GM19240 (cell line): ENCODE results near the gene EML1.
A peak's percentile ranks its signal among the peaks of the same experiment; 100 is the strongest.

Source experiments
- DNase-seq: peaks from one replicate; pipeline ENCODE4 v3.0.0; 2011; ENCODE audit warnings: low spot score; ENCODE audit not compliant: insufficient read length

The EML1 gene

DNA sequence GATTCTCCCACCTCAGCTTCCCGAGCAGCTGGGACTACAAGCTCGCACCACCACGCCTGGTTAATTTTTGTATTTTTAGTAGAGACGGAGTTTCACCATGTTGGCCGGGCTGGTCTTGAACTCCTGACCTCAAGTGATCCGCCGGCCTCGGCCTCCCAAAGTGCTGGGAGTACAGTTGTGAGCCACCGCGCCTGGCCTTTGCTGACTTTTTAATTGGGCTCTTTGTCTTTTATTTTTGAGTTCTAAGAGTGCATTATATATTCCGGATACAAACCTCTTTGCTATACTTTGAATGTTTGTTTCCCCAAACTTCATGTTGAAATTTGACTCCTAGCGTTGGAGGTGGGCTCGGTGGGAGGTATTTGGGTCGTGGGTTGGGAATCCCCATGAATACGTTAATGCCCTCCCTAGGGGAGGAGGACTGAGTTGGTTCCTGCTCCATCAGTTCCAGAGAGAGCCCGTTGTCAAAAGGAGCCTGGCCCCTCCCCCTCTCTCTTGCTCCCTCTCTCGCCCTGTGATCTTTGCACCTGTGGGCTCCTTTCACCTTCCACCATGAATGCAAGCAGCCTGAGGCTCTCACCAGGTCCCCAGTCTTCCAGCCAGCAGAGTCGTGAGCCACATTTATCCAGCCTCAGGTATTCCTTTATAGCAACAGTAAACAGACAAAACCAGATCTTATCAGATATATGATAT lies 168.8 kb downstream of the EML1 start:
- DNase-seq: no peak

DNA sequence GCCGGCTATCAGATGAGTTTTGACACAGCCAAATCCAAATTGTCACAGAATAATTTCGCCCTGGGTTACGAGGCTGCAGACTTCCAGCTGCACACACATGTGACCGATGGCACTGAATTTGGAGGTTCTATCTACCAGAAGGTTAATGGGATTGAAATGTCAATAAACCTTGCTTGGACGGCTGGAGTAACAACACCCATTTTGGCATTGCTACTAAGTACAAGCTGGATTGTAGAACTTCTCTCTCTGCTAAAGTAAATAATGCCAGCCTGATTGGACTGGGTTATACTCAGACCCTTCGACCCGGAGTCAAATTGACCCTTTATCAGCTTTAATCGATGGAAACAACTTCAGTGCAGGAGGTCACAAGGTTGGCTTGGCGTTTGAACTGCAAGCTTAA lies 171.8 kb downstream of the EML1 start:
- DNase-seq: no peak

DNA sequence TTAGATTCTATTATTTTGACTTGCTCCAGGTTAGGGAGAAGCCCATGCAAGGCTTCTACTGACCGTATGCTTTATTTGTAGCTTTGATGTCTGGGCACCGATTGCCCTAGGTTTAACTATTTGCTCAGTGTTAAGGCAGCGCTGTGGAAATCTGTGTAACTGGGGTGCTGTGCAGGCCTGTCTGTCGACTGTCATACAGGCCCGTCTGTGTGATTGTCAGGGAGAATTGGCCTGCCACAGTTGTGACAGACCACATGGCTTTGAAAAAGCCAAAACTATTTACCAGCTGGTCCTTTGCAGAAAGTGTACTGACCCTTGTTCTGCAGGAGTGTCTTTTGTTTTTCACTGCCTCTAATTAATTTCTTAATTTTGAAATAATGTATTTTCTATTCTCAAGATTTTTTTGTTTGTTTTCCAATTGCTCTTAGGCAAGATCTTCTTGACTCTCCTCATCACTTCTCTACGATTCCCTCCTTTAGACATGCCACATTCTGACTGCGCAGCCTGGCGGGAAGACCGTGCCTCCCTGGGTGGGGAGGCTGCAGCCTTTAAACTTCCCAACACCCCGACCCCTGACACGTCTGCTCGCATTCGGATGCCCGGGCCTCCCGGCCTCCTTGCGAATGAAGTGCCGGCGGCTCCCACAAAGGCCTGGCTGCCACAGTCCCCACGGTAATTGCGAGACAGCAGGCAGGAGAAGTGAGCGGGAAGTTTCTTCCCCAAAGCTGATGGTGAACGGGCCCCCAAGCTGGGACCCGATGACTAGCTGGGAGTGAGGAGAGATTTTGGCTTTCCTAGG lies 173.0 kb downstream of the EML1 start:
- DNase-seq: no peak

DNA sequence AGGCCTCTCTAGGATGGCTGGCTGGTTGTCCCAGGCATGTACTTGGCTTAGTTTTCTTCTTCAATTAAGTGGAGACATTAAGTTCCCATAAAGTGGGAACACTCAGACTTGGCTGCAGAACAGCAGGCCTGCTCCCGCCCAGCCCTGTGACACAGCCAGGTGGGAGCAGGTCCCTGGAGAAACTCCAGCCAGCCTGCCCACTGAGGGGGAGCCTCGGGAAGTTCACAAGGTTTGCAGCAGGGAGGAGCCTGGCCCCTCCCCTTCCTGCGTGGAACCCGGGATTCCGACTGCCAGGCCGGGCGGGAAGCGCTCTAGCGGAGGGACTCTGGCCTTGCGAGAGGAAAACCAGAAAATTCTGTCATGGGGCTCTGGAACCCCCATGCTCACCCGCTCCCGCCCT lies 173.7 kb downstream of the EML1 start:
- no peak for DNase-seq

DNA sequence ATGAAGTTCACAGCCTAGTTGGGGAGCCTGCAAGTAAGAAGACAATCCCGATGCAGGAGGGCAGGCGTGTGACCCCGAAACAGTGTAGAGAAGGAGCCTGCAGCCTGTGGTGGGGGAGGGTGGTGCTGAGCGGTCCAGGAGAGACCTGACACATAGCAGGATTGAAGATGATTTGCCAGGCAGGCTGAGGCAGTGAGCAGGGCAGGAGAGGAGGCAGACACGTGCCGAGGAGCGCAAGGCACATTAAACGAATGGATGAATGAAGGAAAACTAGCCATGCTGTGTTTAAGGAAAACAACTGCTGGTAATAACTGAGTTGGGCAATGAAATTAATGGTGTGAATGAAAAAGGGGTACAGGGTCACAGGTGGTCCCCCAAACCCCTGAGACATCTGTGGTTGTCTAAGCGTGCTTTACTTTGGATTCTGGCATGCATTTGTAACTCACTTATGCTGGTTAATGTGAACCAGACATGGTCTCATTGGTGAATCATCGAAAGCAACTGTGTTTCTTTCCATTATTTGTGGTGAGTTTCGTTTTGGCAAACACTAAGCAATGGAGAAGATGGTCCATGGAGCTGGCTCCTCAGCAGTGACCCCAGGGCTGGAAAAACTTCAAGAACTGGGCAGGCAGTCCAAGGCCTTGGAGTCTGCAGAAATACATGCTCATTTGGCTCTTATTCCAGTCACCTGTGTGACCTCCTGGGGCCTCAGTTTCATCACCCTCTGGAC lies 175.1 kb downstream of the EML1 start:
- DNase-seq: no peak

DNA sequence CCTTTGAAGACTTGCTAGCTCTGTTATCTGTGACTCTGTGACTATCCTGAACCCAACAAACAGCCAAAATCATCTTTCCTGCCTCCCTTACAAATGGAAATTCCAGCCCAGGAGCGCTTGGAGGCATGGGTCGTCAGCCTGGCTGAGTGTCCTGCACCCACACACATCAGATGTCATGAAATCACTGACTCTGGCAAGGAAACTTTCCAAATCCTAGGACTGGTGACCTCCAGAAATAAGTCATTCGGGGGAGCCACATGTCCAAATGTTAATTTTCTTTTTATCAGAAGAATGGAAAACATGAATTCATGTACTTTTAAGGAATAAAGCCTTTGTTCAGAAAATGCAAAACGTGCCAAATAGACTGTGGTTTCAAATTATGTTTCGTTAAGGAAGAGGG lies 175.7 kb downstream of the EML1 start:
- DNase-seq: no peak

DNA sequence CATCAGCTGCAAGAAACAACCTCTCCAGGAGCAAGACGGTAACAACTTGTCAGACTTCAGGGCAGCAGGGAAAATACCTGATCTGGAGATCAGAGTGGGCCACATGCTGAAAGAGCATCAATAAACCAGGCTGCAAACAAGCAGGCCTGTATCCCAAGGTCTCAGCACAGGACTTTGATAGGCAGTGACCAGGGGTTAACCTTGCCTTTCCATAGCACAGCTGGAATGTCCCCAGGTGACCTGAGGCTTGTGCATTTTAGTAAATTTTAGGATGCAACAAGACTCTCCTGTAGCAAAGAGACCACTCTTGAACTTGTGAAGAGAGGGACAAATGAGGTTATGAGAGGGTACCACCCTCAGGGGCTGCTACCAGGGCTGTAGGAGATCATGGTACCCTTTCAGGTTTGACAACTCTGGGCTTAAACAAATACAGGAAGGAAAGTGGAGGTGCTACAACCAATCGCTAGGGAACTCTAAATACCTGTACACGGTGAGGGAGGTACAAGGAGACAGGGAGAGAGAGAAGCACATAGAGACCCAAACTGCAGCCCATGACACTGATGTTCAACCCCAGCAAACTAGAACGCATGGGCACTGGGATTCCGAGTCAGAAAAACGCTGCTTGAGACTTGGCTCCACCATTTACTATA lies 176.6 kb downstream of the EML1 start:
- no peak for DNase-seq

DNA sequence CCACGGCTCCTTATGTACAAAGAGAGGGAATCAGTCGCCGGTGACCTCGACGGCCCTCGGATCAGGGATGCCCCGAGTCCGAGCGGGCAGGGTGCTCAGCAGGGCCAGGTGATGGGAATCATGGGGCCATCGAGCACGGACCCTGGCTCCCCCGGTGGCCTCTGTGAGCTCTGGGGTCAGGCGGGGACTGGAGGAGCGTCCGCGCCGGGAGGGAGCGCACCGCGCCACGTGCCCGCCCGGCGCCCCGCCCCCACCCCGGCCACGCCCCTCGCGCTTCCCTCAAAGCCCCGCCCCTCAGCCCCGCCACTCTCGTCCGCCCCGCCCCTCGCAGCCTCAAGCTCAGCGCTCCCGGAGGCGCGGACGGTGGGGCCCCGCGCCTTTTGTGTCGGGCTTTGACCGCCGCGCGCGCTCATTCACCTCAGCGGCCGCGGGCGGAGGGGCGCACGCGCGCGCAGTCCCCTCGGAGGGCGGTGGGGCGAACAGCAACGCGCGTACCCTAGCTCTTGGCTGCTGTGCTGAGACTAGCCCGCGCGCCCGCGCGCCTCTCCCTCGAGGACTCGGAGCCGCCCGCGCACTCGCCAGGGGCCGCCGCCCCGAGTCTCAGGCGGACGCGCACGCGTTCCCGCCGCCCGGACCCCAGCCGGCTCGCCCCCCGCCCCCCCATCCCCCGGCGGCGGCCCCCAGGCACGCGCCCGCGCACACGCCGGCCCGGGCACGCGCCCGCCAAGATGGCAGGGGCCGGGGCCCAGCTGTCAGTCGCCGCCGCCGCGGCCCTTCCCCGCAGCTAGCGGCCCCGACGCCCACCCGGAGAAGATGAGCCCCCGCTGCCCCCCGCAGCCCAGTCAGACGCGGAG lies 178.1 kb downstream of the EML1 start:
- DNase-seq: peak; percentile 63

DNA sequence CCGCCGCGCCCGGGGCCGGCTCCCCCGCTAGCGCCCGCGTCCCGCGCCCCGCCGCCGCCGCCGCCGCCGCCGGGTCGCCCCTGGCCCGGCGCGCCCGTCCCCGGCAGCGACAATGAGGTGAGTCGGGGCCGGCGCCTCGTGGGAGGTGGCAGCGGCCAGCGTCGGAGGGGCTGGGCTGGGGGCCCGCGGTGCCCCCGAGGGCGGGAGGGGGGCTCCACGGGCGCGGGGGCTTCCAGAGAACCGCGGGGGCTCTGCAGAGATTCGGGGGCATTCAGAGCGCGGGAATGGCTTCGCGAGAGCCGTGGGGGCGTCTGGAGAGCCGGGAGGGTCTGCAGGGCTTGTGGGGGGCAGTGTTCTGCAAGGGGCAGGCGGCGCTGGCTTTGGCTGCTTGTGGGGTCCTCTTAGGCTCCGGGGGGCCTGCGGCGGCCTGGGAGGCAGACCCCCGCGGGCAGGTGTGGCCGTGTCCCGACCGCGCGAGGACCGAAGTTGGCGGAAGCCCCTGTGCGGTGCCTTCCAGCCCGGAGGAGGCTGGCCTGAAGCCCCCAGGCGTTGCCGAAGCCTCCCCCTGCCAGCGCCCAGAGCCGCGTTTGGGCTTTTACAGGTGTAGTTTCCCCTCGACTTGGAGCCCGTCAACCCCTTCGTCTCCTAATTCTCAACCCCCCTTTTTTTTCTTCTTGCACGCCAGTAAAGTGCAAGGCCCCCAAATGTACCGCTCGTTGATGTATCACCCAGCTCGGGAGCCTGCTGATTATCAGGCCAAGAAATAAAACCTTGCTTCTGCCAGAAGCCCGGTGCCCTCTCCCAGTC lies 178.9 kb downstream of the EML1 start:
- no peak for DNase-seq

DNA sequence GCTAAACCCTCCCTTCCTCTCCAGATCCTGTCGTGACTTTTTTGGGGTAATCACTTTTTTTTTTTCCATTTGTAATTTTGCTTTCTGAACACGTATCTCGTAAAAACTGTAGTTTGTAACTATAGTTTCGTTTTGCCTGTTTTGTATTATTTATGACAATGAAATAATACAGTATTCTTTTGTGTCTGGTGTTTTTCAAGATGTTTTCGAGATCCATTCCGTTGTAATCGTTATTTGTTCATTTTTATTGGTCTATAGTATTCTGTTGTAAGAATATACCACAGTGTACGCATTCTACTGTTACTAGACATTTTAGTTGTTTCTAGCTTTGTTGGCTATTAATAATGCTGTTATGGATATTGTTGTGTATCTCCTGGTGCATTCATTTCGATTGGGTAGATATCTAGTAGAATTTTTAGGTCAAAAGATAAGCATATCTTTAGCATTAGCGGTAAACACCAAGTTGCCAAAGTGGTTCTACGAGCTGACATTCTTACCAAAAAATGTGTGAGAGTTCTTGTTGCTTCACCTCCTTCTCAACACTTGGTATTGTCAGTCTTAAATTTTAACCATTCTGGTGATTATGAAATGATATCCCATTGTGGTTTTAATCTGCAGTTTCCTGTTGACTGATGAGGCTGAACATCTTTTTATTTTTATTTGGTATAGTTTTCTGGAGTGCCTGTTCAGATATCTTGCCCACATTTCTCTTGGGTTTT lies 179.7 kb downstream of the EML1 start:
- no peak for DNase-seq

DNA sequence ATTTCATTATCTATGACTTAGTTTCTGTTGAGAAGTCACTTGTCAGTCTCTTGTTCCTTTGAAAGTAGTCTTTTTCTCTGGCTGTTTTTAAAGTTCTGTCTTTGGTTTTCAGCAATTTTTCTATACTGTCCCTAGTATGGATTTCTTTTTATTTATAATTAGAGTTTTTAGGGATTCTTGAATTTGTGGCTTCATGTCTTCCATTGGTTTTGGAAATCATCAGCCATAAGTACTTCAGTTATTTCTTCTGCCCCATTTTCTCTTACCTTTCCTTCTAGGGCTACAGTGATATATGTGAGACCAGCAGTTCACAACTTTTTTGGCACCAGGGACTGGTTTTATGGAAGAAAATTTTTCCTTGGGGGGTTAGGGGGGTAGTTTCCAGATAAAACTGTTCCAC lies 182.0 kb downstream of the EML1 start:
- DNase-seq: no peak

DNA sequence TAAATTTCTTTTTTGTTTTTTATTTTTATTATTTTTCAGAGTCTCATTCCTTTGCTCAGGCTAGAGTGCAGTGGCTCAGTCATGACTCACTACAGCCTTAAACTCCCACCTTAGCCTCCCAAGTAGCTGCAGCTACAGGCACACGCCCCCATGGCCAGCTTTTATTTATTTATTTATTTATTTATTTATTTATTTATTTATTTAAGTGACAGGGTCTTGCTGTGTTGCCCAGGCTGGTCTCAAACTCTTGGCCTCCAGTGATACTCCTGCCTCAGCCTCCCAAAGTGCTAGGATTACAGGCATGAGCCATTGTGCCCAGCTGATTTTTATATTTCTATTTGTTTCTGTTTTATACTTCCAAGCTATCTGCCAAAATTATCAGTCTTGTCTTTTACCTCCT lies 182.8 kb downstream of the EML1 start:
- DNase-seq: no peak

DNA sequence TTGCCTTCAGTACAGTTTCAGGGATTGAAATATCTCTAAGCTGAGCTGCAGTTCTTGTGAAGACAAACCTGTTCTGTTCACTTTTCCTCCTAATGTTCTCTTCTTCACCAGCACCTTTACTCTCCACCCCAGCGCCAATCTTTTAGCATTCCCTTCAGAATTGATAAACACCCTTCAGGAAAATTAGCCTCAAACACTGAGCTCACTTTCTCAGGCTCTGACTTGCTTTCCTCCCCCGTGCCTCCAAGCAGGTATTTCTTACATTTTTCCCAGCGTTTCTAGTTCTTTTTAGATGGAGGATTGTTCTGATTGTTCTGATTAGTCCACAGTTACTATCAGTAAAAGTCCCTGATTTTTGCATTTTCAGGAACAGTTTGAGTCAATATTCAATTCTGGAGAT lies 183.5 kb downstream of the EML1 start:
- no peak for DNase-seq

DNA sequence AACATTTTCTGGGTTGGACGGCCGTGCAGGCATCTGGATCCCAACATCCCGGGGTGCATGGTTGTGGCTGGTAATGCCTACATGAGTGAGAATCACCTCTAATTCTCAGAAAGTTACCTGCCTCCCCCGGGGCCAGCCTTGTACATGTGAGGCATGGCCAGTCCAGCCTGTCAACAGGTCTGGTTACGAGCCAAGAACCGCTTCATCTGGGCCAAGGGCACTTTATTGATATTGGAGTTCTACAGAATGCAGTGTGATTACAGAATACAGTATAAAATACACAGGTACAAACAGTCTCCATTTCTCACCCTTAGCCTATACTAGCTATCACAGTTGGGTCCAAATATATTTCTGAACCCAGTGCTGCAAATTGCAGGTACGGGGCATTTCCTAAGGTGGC lies 187.1 kb downstream of the EML1 start:
- no peak for DNase-seq

DNA sequence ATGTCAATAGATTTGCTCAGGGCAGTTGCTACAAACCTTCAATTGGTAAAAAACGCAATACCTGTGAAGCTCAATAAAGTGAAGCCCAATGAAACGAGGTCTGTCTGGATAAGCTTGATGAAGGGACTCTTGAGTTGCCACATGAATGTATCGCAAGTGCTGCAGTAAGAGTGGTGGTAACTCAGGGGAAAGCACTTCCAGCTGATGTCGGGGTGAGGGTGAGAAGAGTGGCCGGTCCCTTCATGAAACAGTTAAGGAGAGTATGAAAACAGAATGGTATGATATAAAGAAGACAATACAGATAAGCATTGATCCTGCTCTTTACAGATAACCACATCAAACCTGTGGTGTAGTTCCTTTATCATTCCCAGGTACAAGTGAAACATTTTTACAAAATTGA lies 188.6 kb downstream of the EML1 start:
- no peak for DNase-seq

DNA sequence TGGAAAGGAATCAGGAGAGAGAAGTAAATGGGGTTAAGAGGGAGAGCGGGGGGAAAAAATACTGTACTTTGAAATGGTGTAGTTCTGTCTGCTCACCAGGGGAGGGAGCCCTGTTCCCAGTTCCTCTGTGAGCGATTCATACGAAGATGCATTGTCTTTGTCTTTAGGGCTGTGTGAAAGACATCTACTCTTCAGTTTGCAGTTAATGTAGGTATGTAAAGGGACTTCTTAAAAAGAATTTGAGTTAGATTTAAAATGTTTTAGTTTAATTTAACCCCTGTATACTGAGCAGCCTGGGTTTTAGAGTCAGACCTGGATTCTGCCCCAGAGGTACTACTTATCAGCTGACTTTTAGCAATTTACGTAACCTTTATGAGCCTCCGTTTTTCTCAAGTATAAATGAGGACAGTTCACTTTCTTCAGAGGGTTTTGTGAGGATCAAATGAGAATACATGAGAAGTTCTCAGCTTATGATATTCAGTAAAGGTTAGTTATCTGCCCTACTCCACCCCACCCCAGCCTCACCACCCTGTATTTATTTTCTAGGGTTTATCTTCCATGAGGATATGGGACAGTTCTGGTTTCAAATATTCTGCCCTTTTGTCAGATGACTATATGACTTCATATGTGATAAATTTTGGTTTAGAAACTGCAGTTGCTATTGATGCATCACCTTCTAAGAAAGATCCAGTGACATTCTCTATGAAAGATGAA lies 189.5 kb downstream of the EML1 start:
- DNase-seq: peak; percentile 51

DNA sequence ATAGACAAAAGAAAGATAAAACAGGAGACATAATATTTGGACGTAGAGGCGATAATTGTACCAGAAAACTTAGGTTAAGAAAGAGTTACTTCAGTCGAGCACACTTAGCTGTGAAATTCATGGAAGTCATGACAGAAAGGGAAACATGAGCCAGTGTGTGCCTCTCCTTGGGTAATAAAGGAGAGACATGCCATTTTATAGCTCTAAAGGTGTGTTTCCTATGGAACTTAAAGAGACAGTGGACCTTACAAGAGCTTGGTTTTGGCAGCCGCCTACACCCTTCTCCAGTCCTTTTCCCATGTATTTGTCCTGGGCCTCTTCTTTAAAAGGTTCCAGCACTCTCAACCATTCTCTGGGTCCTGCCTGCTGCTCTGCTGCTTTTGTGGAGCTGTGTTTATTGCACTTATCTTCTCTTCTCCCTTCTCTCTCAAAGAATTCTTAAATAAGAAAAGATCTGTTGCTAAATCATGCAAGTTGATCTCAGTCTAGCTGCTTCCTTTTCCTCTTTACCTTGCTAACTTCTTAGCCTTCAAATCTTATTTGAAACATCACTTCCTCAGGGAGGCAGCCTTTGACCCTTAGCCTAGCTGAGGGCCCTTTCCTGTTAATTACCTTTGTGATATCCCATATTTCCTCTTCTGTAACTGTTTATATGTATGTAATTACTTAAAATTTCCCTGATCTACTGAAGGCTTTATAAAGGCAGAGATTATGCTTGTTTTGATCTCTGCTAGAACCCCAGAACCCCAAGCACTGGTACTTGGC lies 190.2 kb downstream of the EML1 start:
- DNase-seq: no peak

DNA sequence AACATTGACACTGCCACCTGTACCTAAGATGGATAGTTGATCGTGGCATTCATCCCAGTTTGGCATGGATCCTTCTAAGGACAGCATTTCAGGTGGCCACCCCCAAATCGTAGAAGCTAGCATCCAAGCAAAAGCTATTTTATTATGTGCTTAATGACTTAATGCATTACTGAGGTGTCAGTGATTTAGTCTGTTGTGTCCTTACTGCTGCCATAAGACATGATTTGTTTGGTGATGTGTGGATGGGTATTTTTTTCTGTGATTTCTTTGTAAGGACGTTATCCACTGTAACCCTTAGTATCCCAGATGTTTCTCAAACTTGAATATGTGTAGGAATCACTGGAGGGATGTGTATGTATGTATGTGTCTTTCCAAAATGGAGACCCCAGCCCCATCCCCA lies 190.8 kb downstream of the EML1 start:
- DNase-seq: no peak
